H9 (cell line): ENCODE results near the gene XG. TPM values are rescaled to one million over a fixed set of nuclear protein-coding genes. Genes with fewer than 3 reads are reported as not detected.

Experiments
- DNase-seq: peaks from one replicate; pipeline ENCODE4 v3.0.0-alpha.2; 2017
- H2AFZ ChIP-seq: one replicate; pipeline ENCODE4 v1.6.1; 2013; ENCODE audit warnings: mild to moderate bottlenecking, low read length, control low read depth, moderate library complexity
- H2AK5ac ChIP-seq: 2 replicates; pipeline ENCODE4 v1.6.1; 2013; ENCODE audit warnings: low read length, control low read depth, mixed read lengths; ENCODE audit not compliant: insufficient read length
- H2BK120ac ChIP-seq: one replicate; pipeline ENCODE4 v1.6.1; 2013; ENCODE audit warnings: low read depth, mild to moderate bottlenecking, low read length, control low read depth, inconsistent platforms; ENCODE audit not compliant: poor library complexity, severe bottlenecking
- H2BK12ac ChIP-seq: 2 replicates; pipeline ENCODE4 v1.6.1; 2013; ENCODE audit warnings: low read length, control low read depth, mixed read lengths, low read depth; ENCODE audit not compliant: insufficient read length
- H2BK15ac ChIP-seq: 2 replicates; pipeline ENCODE4 v1.6.1; 2013; ENCODE audit warnings: low read depth, low read length, control low read depth
- H2BK20ac ChIP-seq: one replicate; pipeline ENCODE4 v1.6.1; 2013; ENCODE audit warnings: low read depth, mild to moderate bottlenecking, low read length, control low read depth, inconsistent platforms; ENCODE audit not compliant: poor library complexity, severe bottlenecking
- H2BK5ac ChIP-seq: 2 replicates; pipeline ENCODE4 v1.6.1; 2013; ENCODE audit warnings: low read length, control low read depth, mixed read lengths; ENCODE audit not compliant: insufficient read length
- H3K14ac ChIP-seq: 2 replicates; pipeline ENCODE4 v1.6.1; 2013; ENCODE audit warnings: low read length, control low read depth; ENCODE audit not compliant: insufficient read depth
- H3K18ac ChIP-seq: 2 replicates; pipeline ENCODE4 v1.6.1; 2013; ENCODE audit warnings: low read depth, mild to moderate bottlenecking, mixed read lengths, low read length, control low read depth; ENCODE audit not compliant: insufficient read length
- H3K23ac ChIP-seq: 2 replicates; pipeline ENCODE4 v1.6.1; 2013; ENCODE audit warnings: low read length, control low read depth, mixed read lengths, low read depth; ENCODE audit not compliant: insufficient read length
- H3K23me2 ChIP-seq: 2 replicates; pipeline ENCODE4 v1.6.1; 2013; ENCODE audit warnings: low read depth, mild to moderate bottlenecking, mixed read lengths, low read length, control low read depth; ENCODE audit not compliant: insufficient read length, poor library complexity, severe bottlenecking
- H3K27ac ChIP-seq: 2 replicates; pipeline ENCODE4 v1.5.1; 2013; ENCODE audit warnings: low read length, control low read depth, mixed read lengths, low read depth; ENCODE audit not compliant: insufficient read length
- H3K27me3 ChIP-seq: 2 replicates; pipeline ENCODE4 v1.6.1; 2013; ENCODE audit warnings: low read length, control low read depth, inconsistent platforms; ENCODE audit not compliant: insufficient read depth
- H3K4ac ChIP-seq: 2 replicates; pipeline ENCODE4 v1.6.1; 2013; ENCODE audit warnings: low read depth, mild to moderate bottlenecking, control low read depth, inconsistent platforms, low read length, moderate library complexity
- H3K4me1 ChIP-seq: 2 replicates; pipeline ENCODE4 v1.6.1; 2013; ENCODE audit warnings: low read length, control low read depth, inconsistent platforms; ENCODE audit not compliant: insufficient read depth
- H3K4me2 ChIP-seq: 2 replicates; pipeline ENCODE4 v1.6.1; 2013; ENCODE audit warnings: low read length, control low read depth, mixed read lengths; ENCODE audit not compliant: insufficient read length, insufficient read depth
- H3K56ac ChIP-seq: 2 replicates; pipeline ENCODE4 v1.6.1; 2013; ENCODE audit warnings: low read depth, mild to moderate bottlenecking, mixed read lengths, low read length, control low read depth; ENCODE audit not compliant: insufficient read length
- H3K79me1 ChIP-seq: 2 replicates; pipeline ENCODE4 v1.6.1; 2013; ENCODE audit warnings: low read depth, mild to moderate bottlenecking, moderate library complexity, low read length, control low read depth, inconsistent platforms; ENCODE audit not compliant: insufficient read depth, poor library complexity, severe bottlenecking
- H3K79me2 ChIP-seq: 2 replicates; pipeline ENCODE4 v1.6.1; 2013; ENCODE audit warnings: low read length, control low read depth, inconsistent platforms; ENCODE audit not compliant: insufficient read depth
- H3K9ac ChIP-seq: 2 replicates; pipeline ENCODE4 v1.6.1; 2013; ENCODE audit warnings: low read length, control low read depth, mixed read lengths; ENCODE audit not compliant: insufficient read length; ENCODE audit errors: extremely low read depth
- H3K9me3 ChIP-seq: one replicate; pipeline ENCODE4 v1.6.1; 2013; ENCODE audit warnings: low read depth, low read length, inconsistent platforms; ENCODE audit not compliant: control insufficient read depth
- H3T11ph ChIP-seq: one replicate; pipeline ENCODE4 v1.6.1; 2013; ENCODE audit warnings: mild to moderate bottlenecking, low read length, control low read depth, inconsistent platforms
- H4K20me1 ChIP-seq: one replicate; pipeline ENCODE4 v1.6.1; 2013; ENCODE audit not compliant: control insufficient read depth, insufficient read length, insufficient read depth
- H4K5ac ChIP-seq: 2 replicates; pipeline ENCODE4 v1.6.1; 2013; ENCODE audit warnings: low read depth, mild to moderate bottlenecking, mixed read lengths, low read length, control low read depth; ENCODE audit not compliant: insufficient read length
- H4K8ac ChIP-seq: replicated peaks from 2 replicates; pipeline ENCODE4 v1.6.1; 2013; ENCODE audit warnings: low read length, control low read depth, mixed read lengths, low read depth; ENCODE audit not compliant: insufficient read length
- H4K91ac ChIP-seq: 2 replicates; pipeline ENCODE4 v1.6.1; 2013; ENCODE audit warnings: low read depth, mild to moderate bottlenecking, moderate library complexity, mixed read lengths, low read length, control low read depth; ENCODE audit not compliant: insufficient read length
- H3K27ac Mint-ChIP-seq, 3 experiments: 2 replicates in 2 of 3; 3 replicates in 1 of 3; pipeline ENCODE4 v1.8.0; 2020 to 2021; ENCODE audit warnings: mixed read lengths in 3 of 3, mild to moderate bottlenecking in 1 of 3, moderate library complexity in 1 of 3
- H3K27me3 Mint-ChIP-seq: 2 replicates; pipeline ENCODE4 v1.8.0; 2021; ENCODE audit warnings: low read depth, mild to moderate bottlenecking, moderate library complexity, mixed read lengths
- H3K36me3 Mint-ChIP-seq, 3 experiments: 2 replicates in 2 of 3; 3 replicates in 1 of 3; pipeline ENCODE4 v1.8.0; 2020 to 2021; ENCODE audit warnings: low read depth in 3 of 3, mixed read lengths in 3 of 3; ENCODE audit not compliant: insufficient read depth in 1 of 3
- H3K4me1 Mint-ChIP-seq, 2 experiments: 2 replicates each; pipeline ENCODE4 v1.8.0; 2020; ENCODE audit warnings: mixed read lengths in 2 of 2
- H3K4me3 Mint-ChIP-seq, 2 experiments: 2 replicates in 1 of 2; 3 replicates in 1 of 2; pipeline ENCODE4 v1.8.0; 2020 to 2021; ENCODE audit warnings: mild to moderate bottlenecking in 2 of 2, mixed read lengths in 2 of 2, moderate library complexity in 1 of 2
- H3K9me3 Mint-ChIP-seq, 2 experiments: 2 replicates in 1 of 2; 3 replicates in 1 of 2; pipeline ENCODE4 v1.8.0; 2020; ENCODE audit warnings: mild to moderate bottlenecking in 2 of 2, mixed read lengths in 2 of 2, moderate library complexity in 1 of 2
- CTCF ChIP-seq: fragments of 200-600 bp; sonication (generic); conservative IDR thresholded peaks from 3 replicates; pipeline ENCODE4 v1.8.0; 2021; ENCODE audit warnings: antibody characterized with exemption, mild to moderate bottlenecking
- WGBS: extraction: QIAGEN DNeasy Blood & Tissue Kit; methylation state at CpG from one replicate; pipeline ENCODE4 v1.1.7; 2013; ENCODE audit warnings: missing lambda C conversion rate, low lambda C conversion rate, mixed read lengths; ENCODE audit not compliant: insufficient read length; ENCODE audit errors: extremely low coverage; 5-methylcytosine and 5-hydroxymethylcytosine counted together
- total RNA-seq: library from RNA; stranded (reverse); gene quantifications from 2 replicates; pipeline ENCODE4 v1.2.1, GENCODE V29; 2021

XG gene
- total RNA-seq, 1 experiment from 2014 or later, result 1.1 TPM

- Histone ChIP-seq H3K56ac (no peak overlapping the region), H3K4me2 (no peak overlapping the region), H2BK5ac (no peak overlapping the region), H3K23me2 (no peaks in the 10 kb centered on the region), H3K79me1 (no peaks in the 10 kb centered on the region), H3K79me2 (no peaks in the 10 kb centered on the region), H2BK120ac (no peak overlapping the region), H3K23ac (no peak overlapping the region), H3T11ph (no peak overlapping the region), H4K8ac (no peak overlapping the region), H2BK15ac (no peak overlapping the region), H2BK20ac (no peak overlapping the region), H3K18ac (no peak overlapping the region), H2AK5ac (no peak overlapping the region), H3K9me3 (no peaks in the 10 kb centered on the region), H4K5ac (no peak overlapping the region), H3K4ac (no peak overlapping the region), H3K27me3 (no peaks in the 10 kb centered on the region), H3K27ac (no peak overlapping the region), H4K91ac (no peak overlapping the region), H3K4me1 (no peaks in the 10 kb centered on the region; the same call in 1 of the 2 replicates), H2BK12ac (no peak overlapping the region), H3K9ac (no peak overlapping the region), H2AFZ (no peak overlapping the region), H3K14ac (no peak overlapping the region), H4K20me1 (no peaks in the 10 kb centered on the region)
- Mint-ChIP-seq H3K4me1 (peaks cover 6 to 9% of the 10 kb centered on the region in 2 experiments), H3K9me3 (no peaks in the 10 kb centered on the region), H3K36me3 (peaks cover 53 to 77% (median 75%) of the 10 kb centered on the region in 3 experiments), H3K27ac (no peak overlapping the region), H3K27me3 (no peaks in the 10 kb centered on the region), H3K4me3 (no peak overlapping the region)
- DNase-seq, result no peak
- no peak for TF ChIP-seq CTCF
- WGBS, result 100% methylated on average over 1 of the region's 1 CpG
These were observed 107.5 kb downstream of the XG start for GRCh38 chrX:2859197-2859797.
